H7 (cell line): ENCODE measurements around the gene AHCYL2. TPM values are rescaled to one million over a fixed set of nuclear protein-coding genes. Genes with fewer than 3 reads are reported as not detected.
A peak's percentile ranks its signal among the peaks of the same experiment; 100 is the strongest.
"Not testable (repeated sequence)": the region's sequence is repeated elsewhere in the genome, so short reads cannot be mapped to it uniquely, and the experiment has no call there.

Experiments used
- DNase-seq: peaks from one replicate; pipeline ENCODE4 v3.0.0; 2012
- H3K27me3 ChIP-seq: 2 replicates; pipeline ENCODE4 v1.6.0; 2011; ENCODE audit warnings: mild to moderate bottlenecking, low read length; ENCODE audit not compliant: control insufficient read depth, insufficient read depth
- H3K36me3 ChIP-seq: replicated peaks from 2 replicates; pipeline ENCODE4 v1.5.1; 2011; ENCODE audit warnings: low read length; ENCODE audit not compliant: control insufficient read depth, insufficient read depth
- H3K4me3 ChIP-seq: 2 replicates; pipeline ENCODE4 v1.5.1; 2011; ENCODE audit warnings: low read depth, mild to moderate bottlenecking, control low read depth, low read length, moderate library complexity; ENCODE audit not compliant: insufficient read depth
- total RNA-seq: library from RNA; depleted of rRNA; stranded (reverse); fragments of >200 nt; shearing (Covaris generic); gene quantifications from 2 replicates; pipeline ENCODE4 v1.2.3, GENCODE V29; 2014; rRNA removed

Gene AHCYL2
- total RNA-seq, 1 experiment from 2014 or later, result 14.2 TPM

GRCh38 chr7:129469930-129470329, 245.1 kb downstream of the AHCYL2 start:
- no peak overlapping the region for H3K4me3 ChIP-seq
- DNase-seq, result peak; percentile 60
- H3K36me3 ChIP-seq, result peaks cover 7% of the 10 kb centered on the region
- no peaks in the 10 kb centered on the region for H3K27me3 ChIP-seq

GRCh38 chr7:129470411-129470810, 245.6 kb downstream of the AHCYL2 start:
- Histone ChIP-seq H3K36me3 (peaks cover 7% of the 10 kb centered on the region), H3K4me3 (no peak overlapping the region), H3K27me3 (no peaks in the 10 kb centered on the region)
- DNase-seq, result no peak

GRCh38 chr7:129471402-129471827, 246.6 kb downstream of the AHCYL2 start:
- no peak for DNase-seq
- no peak overlapping the region for H3K4me3 ChIP-seq
- H3K36me3 ChIP-seq, result peaks cover 4% of the 10 kb centered on the region; the same call in 1 of the 2 replicates
- no peaks in the 10 kb centered on the region for H3K27me3 ChIP-seq

GRCh38 chr7:129475931-129476330, 251.1 kb downstream of the AHCYL2 start:
- not testable (repeated sequence) for DNase-seq, H3K4me3 ChIP-seq, H3K36me3 ChIP-seq, H3K27me3 ChIP-seq

- not testable (repeated sequence) for H3K27me3 ChIP-seq, H3K4me3 ChIP-seq, H3K36me3 ChIP-seq, DNase-seq
Measured at GRCh38 chr7:129476398-129476797, 251.6 kb downstream of the AHCYL2 start.

Other genes with a start within 250 kb of the AHCYL2 start
- gene TNPO3, start 169.9 kb upstream of the AHCYL2 start, total RNA-seq, result 98.0 and 108 TPM in 2 replicates
- gene TSPAN33, start 80.3 kb upstream of the AHCYL2 start, total RNA-seq, result 19.7 and 22.1 TPM in 2 replicates
- gene SMO, start 36.4 kb upstream of the AHCYL2 start, total RNA-seq, result 44.9 and 49.6 TPM in 2 replicates
- 3.8 and 5.1 TPM in 2 replicates for gene STRIP2, start 209.4 kb downstream of the AHCYL2 start, total RNA-seq